ENCODE measurements around the gene POU3F3.

Gene POU3F3

DNA sequence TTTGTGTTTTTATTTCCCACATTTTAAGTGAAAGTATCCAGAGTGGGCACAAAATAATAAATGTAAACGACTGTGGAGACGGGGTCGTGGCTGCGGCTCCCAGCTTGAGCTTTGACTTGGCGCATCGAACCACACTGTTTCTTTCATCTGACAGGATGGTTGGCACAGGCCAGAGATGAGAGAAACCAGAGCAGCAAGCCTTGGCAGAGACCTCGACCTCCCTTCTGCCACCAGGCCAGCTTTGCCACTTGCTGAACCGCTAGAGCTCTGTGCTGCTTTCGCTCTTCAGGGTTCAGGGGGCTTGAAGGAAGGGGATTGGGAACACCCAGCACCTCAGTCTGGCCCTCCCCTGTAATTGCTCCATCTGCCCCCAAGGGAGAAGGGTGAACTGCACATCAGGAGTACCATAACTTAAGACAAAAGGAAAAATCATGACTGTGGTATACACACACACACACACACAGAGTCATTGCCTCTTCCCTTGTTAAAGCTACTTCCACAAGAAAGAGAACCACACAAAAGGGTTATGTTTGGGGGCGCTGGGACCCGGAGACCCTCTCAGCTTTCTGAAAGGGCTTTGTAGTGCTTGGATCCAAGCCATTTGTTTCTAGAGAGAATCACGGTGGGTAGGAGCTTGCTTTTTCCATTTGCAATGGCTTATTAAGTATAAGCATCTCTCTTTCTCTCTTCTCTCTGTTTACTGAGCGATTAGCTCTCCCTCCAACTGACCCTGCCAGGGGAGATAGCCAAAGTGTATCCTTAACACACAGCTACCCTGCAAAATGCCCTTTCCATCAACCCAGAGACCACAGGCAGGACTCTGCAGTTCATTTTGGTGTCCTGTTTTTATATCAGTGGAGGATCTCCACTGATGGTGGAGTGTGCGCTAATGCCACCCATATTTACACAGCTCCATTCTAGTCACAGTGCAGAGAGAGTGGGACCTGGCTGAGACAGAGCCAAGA lies 23.0 kb downstream of the POU3F3 start:
- Histone ChIP-seq H3K4me3 (ENCODE audit: low read depth, low read length) (no peak overlapping the region), H3K27ac (ENCODE audit: extremely low read depth, low read depth, low read length) (no peak overlapping the region), H3K4me1 (ENCODE audit: control insufficient read depth, insufficient read depth, low read length) (peaks cover under 1% of the 10 kb centered on the region; the same call in 1 of the 2 replicates), H3K9me3 (ENCODE audit: control insufficient read depth, insufficient read depth, low read depth, low read length) (no peaks in the 10 kb centered on the region), H3K36me3 (ENCODE audit: control insufficient read depth in 2 of 2, insufficient read depth in 1 of 2, low read length in 2 of 2) (no peaks in the 10 kb centered on the region)
- ChIA-PET CTCF (interaction anchor here (0.7 to 0.9 kb wide), 2 partner anchors 429 to 965 kb away, joined by 4 read pairs; no protein-coding TSS in a partner anchor), POLR2A (interaction anchor here (0.6 kb wide), 1 partner anchor 752 kb away, joined by 3 read pairs; no protein-coding TSS in a partner anchor)
- no peak for TF ChIP-seq ZSCAN4 (tag by site-specific recombination; IDR thresholded peaks at IDR 0.05)
- TF ChIP-seq ZNF560 (tag by site-specific recombination; IDR thresholded peaks at IDR 0.05; ENCODE audit: borderline replicate concordance), result no peak
- TF ChIP-seq BCL11B (tag by site-specific recombination; IDR thresholded peaks at IDR 0.05; ENCODE audit: low read depth), result no peak
- no peak for TF ChIP-seq AEBP2 (tag by site-specific recombination; IDR thresholded peaks at IDR 0.05; ENCODE audit: borderline replicate concordance)
- TF ChIP-seq, protein P1, sequence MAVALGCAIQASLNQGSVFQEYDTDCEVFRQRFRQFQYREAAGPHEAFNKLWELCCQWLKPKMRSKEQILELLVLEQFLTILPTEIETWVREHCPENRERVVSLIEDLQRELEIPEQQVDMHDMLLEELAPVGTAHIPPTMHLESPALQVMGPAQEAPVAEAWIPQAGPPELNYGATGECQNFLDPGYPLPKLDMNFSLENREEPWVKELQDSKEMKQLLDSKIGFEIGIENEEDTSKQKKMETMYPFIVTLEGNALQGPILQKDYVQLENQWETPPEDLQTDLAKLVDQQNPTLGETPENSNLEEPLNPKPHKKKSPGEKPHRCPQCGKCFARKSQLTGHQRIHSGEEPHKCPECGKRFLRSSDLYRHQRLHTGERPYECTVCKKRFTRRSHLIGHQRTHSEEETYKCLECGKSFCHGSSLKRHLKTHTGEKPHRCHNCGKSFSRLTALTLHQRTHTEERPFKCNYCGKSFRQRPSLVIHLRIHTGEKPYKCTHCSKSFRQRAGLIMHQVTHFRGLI (tag by site-specific recombination; IDR thresholded peaks at IDR 0.05), result no peak
- no peak for TF ChIP-seq PATZ1 (tag by site-specific recombination; IDR thresholded peaks at IDR 0.05)
- no peak for TF ChIP-seq ZNF18 (tag by site-specific recombination; IDR thresholded peaks at IDR 0.05)
- TF ChIP-seq, protein P2, sequence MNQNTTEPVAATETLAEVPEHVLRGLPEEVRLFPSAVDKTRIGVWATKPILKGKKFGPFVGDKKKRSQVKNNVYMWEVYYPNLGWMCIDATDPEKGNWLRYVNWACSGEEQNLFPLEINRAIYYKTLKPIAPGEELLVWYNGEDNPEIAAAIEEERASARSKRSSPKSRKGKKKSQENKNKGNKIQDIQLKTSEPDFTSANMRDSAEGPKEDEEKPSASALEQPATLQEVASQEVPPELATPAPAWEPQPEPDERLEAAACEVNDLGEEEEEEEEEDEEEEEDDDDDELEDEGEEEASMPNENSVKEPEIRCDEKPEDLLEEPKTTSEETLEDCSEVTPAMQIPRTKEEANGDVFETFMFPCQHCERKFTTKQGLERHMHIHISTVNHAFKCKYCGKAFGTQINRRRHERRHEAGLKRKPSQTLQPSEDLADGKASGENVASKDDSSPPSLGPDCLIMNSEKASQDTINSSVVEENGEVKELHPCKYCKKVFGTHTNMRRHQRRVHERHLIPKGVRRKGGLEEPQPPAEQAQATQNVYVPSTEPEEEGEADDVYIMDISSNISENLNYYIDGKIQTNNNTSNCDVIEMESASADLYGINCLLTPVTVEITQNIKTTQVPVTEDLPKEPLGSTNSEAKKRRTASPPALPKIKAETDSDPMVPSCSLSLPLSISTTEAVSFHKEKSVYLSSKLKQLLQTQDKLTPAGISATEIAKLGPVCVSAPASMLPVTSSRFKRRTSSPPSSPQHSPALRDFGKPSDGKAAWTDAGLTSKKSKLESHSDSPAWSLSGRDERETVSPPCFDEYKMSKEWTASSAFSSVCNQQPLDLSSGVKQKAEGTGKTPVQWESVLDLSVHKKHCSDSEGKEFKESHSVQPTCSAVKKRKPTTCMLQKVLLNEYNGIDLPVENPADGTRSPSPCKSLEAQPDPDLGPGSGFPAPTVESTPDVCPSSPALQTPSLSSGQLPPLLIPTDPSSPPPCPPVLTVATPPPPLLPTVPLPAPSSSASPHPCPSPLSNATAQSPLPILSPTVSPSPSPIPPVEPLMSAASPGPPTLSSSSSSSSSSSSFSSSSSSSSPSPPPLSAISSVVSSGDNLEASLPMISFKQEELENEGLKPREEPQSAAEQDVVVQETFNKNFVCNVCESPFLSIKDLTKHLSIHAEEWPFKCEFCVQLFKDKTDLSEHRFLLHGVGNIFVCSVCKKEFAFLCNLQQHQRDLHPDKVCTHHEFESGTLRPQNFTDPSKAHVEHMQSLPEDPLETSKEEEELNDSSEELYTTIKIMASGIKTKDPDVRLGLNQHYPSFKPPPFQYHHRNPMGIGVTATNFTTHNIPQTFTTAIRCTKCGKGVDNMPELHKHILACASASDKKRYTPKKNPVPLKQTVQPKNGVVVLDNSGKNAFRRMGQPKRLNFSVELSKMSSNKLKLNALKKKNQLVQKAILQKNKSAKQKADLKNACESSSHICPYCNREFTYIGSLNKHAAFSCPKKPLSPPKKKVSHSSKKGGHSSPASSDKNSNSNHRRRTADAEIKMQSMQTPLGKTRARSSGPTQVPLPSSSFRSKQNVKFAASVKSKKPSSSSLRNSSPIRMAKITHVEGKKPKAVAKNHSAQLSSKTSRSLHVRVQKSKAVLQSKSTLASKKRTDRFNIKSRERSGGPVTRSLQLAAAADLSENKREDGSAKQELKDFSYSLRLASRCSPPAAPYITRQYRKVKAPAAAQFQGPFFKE (tag by site-specific recombination; IDR thresholded peaks at IDR 0.05; ENCODE audit: borderline replicate concordance), result no peak
- TF ChIP-seq, protein P3, sequence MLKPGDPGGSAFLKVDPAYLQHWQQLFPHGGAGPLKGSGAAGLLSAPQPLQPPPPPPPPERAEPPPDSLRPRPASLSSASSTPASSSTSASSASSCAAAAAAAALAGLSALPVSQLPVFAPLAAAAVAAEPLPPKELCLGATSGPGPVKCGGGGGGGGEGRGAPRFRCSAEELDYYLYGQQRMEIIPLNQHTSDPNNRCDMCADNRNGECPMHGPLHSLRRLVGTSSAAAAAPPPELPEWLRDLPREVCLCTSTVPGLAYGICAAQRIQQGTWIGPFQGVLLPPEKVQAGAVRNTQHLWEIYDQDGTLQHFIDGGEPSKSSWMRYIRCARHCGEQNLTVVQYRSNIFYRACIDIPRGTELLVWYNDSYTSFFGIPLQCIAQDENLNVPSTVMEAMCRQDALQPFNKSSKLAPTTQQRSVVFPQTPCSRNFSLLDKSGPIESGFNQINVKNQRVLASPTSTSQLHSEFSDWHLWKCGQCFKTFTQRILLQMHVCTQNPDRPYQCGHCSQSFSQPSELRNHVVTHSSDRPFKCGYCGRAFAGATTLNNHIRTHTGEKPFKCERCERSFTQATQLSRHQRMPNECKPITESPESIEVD (tag by site-specific recombination; IDR thresholded peaks at IDR 0.05), result no peak
- TF ChIP-seq ZNF23 (tag by site-specific recombination; IDR thresholded peaks at IDR 0.05; ENCODE audit: borderline replicate concordance), result no peak
- no peak for TF ChIP-seq ZNF658 (tag by site-specific recombination; IDR thresholded peaks at IDR 0.05)

Data from HEK293 (cell line).